ENCODE data around the gene MOGAT3.

MOGAT3 gene

DNA sequence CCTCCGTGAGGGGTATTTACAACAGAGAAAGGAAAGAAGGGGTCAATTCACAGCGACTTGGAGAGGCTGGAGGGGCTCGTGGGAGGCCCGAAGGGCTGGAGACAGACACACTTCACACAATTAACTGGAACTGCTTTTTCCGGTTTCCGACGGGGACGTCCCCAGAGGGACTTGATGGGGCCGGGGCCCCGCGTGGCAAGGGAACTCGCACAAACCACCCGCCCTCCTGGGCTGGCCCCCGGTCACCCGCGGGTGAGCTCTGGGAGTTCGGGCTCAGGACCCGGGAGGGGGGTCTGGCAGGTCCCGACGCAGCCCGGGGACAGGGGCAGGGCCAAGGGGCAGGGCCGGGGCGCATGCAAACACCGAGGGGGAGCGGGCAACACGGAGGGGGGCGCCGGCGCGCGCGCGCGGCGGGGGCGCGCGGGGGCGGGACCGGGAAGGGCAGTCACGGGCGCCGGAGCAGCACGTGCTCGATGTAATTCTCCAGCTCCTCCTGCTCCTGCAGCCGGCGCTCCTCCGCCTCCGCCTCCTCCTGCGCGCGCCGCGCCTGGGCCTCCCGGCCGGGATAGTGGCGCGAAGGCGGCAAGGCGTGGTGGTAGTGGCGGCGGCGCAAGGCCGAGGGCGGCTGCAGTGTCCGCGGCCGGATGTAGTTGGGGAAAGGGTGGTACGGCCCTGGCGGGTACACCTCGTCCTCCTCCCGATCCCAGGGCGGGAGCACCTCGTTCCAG, 38.1 kb downstream of the MOGAT3 start:
- Histone ChIP-seq H3K4me1 (ENCODE audit: control insufficient read depth in 1 of 2, insufficient read depth in 1 of 2, low read depth in 1 of 2, low read length in 1 of 2) (peaks cover 5 to 26% of the 10 kb centered on the region in 2 experiments), H3K27me3 (peaks cover 79% of the 10 kb centered on the region), H3K4me3 (ENCODE audit: low read depth in 1 of 2, low read length in 1 of 2) (peak overlapping the region in 1 of 2 experiments; percentile 24)

DNA sequence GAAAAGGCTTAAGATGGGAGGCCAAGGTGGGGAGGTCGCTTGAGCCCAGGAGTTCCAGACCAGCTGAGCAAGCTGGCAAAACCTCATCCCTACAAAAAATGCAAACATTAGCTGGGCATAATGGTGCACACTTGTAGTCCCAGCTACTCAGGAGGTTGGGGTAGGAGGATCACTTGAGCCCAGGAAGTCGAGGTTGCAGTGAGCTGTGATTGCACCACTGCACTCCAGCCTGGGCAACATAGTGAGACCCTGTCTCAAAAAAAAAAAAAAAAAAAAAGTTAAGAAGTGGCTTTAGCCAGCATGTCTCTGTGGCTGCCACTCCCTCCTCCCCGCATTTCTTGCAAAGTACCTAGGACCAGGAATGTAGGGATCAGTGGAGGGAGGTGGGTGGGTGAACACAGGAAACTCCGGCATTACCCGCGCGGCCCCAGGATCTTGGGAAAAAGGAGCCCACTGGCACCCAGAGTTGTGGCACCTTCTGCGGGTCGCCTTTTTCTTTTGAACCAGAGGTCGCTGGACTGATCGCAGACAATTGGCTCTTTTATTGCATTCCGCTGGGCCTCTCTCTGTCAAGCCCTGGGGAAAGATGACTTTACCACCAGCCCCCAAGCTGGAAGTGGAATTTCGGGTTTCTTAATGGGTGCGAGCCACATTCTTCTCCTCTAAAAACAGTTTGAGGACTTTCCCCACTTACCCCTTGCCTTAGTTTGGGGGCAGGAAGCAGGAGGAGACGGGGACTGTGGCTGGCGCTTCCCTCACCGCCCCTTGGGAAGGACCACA, 39.0 kb downstream of the MOGAT3 start:
- Histone ChIP-seq H3K27ac (no peak overlapping the region), H3K4me3 (ENCODE audit: low read depth in 1 of 2, low read length in 1 of 2) (no peak overlapping the region), H3K9me3 (no peaks in the 10 kb centered on the region), H3K36me3 (no peaks in the 10 kb centered on the region), H3K27me3 (peaks cover 70% of the 10 kb centered on the region), H3K4me1 (ENCODE audit: control insufficient read depth in 1 of 2, insufficient read depth in 1 of 2, low read depth in 1 of 2, low read length in 1 of 2) (peaks cover 5 to 26% of the 10 kb centered on the region in 2 experiments)
- TF ChIP-seq, protein P1, sequence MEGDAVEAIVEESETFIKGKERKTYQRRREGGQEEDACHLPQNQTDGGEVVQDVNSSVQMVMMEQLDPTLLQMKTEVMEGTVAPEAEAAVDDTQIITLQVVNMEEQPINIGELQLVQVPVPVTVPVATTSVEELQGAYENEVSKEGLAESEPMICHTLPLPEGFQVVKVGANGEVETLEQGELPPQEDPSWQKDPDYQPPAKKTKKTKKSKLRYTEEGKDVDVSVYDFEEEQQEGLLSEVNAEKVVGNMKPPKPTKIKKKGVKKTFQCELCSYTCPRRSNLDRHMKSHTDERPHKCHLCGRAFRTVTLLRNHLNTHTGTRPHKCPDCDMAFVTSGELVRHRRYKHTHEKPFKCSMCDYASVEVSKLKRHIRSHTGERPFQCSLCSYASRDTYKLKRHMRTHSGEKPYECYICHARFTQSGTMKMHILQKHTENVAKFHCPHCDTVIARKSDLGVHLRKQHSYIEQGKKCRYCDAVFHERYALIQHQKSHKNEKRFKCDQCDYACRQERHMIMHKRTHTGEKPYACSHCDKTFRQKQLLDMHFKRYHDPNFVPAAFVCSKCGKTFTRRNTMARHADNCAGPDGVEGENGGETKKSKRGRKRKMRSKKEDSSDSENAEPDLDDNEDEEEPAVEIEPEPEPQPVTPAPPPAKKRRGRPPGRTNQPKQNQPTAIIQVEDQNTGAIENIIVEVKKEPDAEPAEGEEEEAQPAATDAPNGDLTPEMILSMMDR (IDR thresholded peaks at IDR 0.05), result no peak

More for the DNA sequence above, 38.1 kb downstream of the MOGAT3 start:
- Histone ChIP-seq H3K36me3 (no peaks in the 10 kb centered on the region), H3K27ac (no peak overlapping the region), H3K9me3 (no peaks in the 10 kb centered on the region)
- TF ChIP-seq, protein P1 (IDR thresholded peaks at IDR 0.05), result no peak

DNA sequence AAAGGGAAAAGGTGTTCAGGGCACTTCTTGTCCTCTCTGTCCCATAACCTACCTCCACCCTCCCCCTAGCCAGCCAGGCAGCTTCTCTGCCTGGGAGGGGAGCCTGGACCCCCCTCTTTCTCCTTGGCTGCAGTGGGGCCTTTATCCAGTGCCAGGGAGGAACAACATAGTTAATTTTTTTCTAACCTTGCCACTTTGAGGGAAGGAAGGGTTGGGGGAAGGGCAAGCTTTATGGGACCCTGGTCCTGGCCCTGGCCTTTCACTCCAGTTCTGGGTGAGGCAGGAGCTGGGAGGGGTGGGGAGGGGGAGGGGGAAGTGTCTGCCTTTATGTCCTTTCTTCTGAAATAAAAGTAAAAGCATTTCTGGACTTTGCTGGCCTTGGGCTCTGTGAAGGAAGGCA, 39.9 kb downstream of the MOGAT3 start:
- H3K27me3 ChIP-seq, result peaks cover 61% of the 10 kb centered on the region
- H3K36me3 ChIP-seq, result no peaks in the 10 kb centered on the region
- no peak overlapping the region for H3K27ac ChIP-seq
- no peaks in the 10 kb centered on the region for H3K9me3 ChIP-seq
- peaks cover 4 to 23% of the 10 kb centered on the region in 2 experiments for H3K4me1 ChIP-seq (ENCODE audit: control insufficient read depth in 1 of 2, insufficient read depth in 1 of 2, low read depth in 1 of 2, low read length in 1 of 2)
- H3K4me3 ChIP-seq (ENCODE audit: low read depth in 1 of 2, low read length in 1 of 2), result no peak overlapping the region
- TF ChIP-seq, protein P1 (IDR thresholded peaks at IDR 0.05), result no peak

DNA sequence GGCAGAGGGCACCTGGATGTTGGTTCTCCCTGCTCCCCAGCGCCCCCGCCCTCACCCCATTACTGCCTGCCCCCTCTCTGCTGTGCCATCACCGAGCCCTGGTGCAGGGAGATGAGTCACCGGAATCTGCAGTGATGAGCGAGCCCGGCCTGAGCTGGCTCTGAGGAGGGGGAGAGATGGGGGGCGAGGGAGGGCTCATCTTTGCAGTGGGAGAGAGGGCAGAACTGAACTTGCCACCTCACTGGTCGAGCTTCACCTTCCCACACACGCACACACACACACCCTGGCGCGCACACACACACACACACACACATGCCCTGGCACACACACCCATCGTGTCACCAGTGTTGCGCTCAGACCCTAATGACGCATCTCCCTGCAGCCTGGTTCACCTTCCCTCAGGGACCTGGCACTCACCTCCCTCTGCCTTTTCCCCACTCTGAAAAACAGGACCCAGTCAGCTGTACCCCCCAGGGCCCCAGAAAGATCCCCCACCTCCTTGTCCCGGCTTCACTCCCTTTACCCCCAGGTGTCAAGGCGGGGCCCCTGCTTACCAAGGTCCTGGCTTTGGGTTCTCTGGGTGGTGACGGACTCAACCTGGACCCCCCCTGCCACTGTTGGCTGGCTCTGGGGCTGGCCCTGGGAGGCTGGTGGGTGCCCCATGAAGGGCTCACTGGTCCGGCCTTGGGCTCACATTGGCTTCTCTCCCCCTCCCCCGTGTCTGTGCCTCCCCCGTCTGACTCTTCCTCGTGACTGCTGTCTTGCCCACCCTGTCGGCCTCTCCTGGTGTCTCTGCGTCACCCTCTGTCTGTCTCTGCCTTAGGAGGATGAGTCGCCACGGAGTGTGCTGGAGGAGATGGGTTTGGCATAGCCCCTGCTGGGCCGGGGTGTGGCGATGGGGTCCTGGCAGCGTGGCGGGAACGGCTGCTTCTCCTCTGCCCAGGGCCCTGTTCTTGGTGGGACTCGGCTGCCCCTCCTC, 40.9 kb downstream of the MOGAT3 start:
- TF ChIP-seq, protein P1 (IDR thresholded peaks at IDR 0.05), result no peak
- H3K36me3 ChIP-seq, result no peaks in the 10 kb centered on the region

More for the DNA sequence above, 40.9 kb downstream of the MOGAT3 start:
- H3K4me3 ChIP-seq (ENCODE audit: low read depth in 1 of 2, low read length in 1 of 2), result no peak overlapping the region
- H3K27me3 ChIP-seq, result peaks cover 60% of the 10 kb centered on the region
- no peak overlapping the region for H3K27ac ChIP-seq
- H3K9me3 ChIP-seq, result no peaks in the 10 kb centered on the region
- H3K4me1 ChIP-seq (ENCODE audit: control insufficient read depth in 1 of 2, insufficient read depth in 1 of 2, low read depth in 1 of 2, low read length in 1 of 2), result peaks cover 0 to 17% of the 10 kb centered on the region in 2 experiments
